SK-N-SH (cell line): ENCODE measurements around the gene GLIPR1L1. TPM values are rescaled to one million over a fixed set of nuclear protein-coding genes. Genes with fewer than 3 reads are reported as not detected.

Experiments
- CTCF ChIA-PET: fragments of 300-600, 350-600 bp; formaldehyde crosslinking; extraction: SDS; loops from one replicate; lab custom pipeline; 2021; lab: Yijun Ruan, JAX
- POLR2A ChIA-PET: fragments of 350-600 bp; sonication (Branson Sonifier 250); formaldehyde crosslinking; extraction: SDS; loops from one replicate; lab custom pipeline; 2020; ENCODE audit warnings: antibody characterized with exemption, inconsistent platforms; lab: Yijun Ruan, JAX
- DNase-seq: peaks from one replicate; pipeline ENCODE4 v3.0.0; 2012
- H2AFZ ChIP-seq: fragments of 200-600 bp; sonication (generic); 2 replicates; pipeline ENCODE4 v1.8.1; 2016; ENCODE audit warnings: antibody characterized with exemption, mild to moderate bottlenecking, low read depth
- H3F3A ChIP-seq: fragments of 200-600 bp; sonication (generic); replicated peaks from 2 replicates; pipeline ENCODE3; 2016; ENCODE audit warnings: antibody characterized with exemption, mild to moderate bottlenecking; ENCODE audit not compliant: insufficient read depth
- H3K27ac ChIP-seq, 2 experiments: fragments of 200-500 bp in 1 of 2; fragments of 200-600 bp in 1 of 2; sonication (Bioruptor generic) in 1 of 2; sonication (generic), shearing (Covaris generic) in 1 of 2; 2 replicates each; pipeline versions ENCODE4 v1.5.1 to v1.6.1; 2014 to 2016; ENCODE audit warnings: low read depth in 2 of 2, inconsistent platforms in 1 of 2, low read length in 1 of 2, mild to moderate bottlenecking in 1 of 2, mixed read lengths in 1 of 2
- H3K27me3 ChIP-seq: fragments of 200-600 bp; sonication (generic), shearing (Covaris generic); 2 replicates; pipeline ENCODE4 v1.6.1; 2016; ENCODE audit warnings: mixed run types; ENCODE audit not compliant: insufficient read depth
- H3K36me3 ChIP-seq, 2 experiments: fragments of 200-500 bp in 1 of 2; fragments of 200-600 bp in 1 of 2; sonication (Bioruptor generic) in 1 of 2; sonication (generic) in 1 of 2; replicated peaks in 1 of 2; 2 replicates each; pipeline versions ENCODE3 to v1.5.1; 2014 to 2016; ENCODE audit warnings: low read length in 1 of 2, mild to moderate bottlenecking in 1 of 2; ENCODE audit not compliant: insufficient read depth in 2 of 2, control insufficient read depth in 1 of 2
- H3K4me1 ChIP-seq, 2 experiments: fragments of 200-500 bp in 1 of 2; fragments of 200-600 bp in 1 of 2; sonication (Bioruptor generic) in 1 of 2; sonication (generic), shearing (Covaris generic) in 1 of 2; 2 replicates each; pipeline versions ENCODE4 v1.5.1 to v1.6.1; 2014 to 2016; ENCODE audit warnings: low read depth in 1 of 2, low read length in 1 of 2, mixed run types in 1 of 2; ENCODE audit not compliant: insufficient read depth in 2 of 2, control insufficient read depth in 1 of 2
- H3K4me2 ChIP-seq: fragments of 200-600 bp; sonication (generic), shearing (Covaris generic); 2 replicates; pipeline ENCODE4 v1.6.1; 2017; ENCODE audit warnings: mixed run types
- H3K4me3 ChIP-seq, 2 experiments: fragments of 200-500 bp in 1 of 2; fragments of 200-600 bp in 1 of 2; sonication (Bioruptor generic) in 1 of 2; sonication (generic), shearing (Covaris generic) in 1 of 2; 2 replicates each; pipeline versions ENCODE4 v1.5.1 to v1.8.1; 2014 to 2016; ENCODE audit warnings: low read depth in 2 of 2, inconsistent platforms in 1 of 2, low read length in 1 of 2, mild to moderate bottlenecking in 1 of 2, mixed read lengths in 1 of 2, moderate library complexity in 1 of 2
- H3K79me2 ChIP-seq: fragments of 200-600 bp; sonication (generic); 2 replicates; pipeline ENCODE4 v1.8.1; 2017; ENCODE audit warnings: mild to moderate bottlenecking; ENCODE audit not compliant: insufficient read depth
- H3K9ac ChIP-seq: fragments of 200-600 bp; sonication (generic); 2 replicates; pipeline ENCODE4 v1.6.1; 2017; ENCODE audit warnings: mixed run types
- H3K9me2 ChIP-seq: fragments of 200-600 bp; sonication (generic); 2 replicates; pipeline ENCODE4 v1.6.1; 2017; ENCODE audit warnings: mixed run types
- H3K9me3 ChIP-seq: fragments of 200-600 bp; sonication (generic); 2 replicates; pipeline ENCODE4 v1.6.1; 2017; ENCODE audit warnings: mixed run types, mild to moderate bottlenecking, moderate library complexity
- H4K20me1 ChIP-seq: fragments of 200-600 bp; sonication (generic); 2 replicates; pipeline ENCODE4 v1.6.1; 2017; ENCODE audit warnings: mild to moderate bottlenecking, mixed run types; ENCODE audit not compliant: insufficient read depth
- CHD2 ChIP-seq: fragments of 150-350 bp; IDR thresholded peaks from 2 replicates; pipeline ENCODE4 v1.6.1; 2018; ENCODE audit warnings: low read length; ENCODE audit not compliant: partially characterized antibody
- EZH2phosphoT487 ChIP-seq: fragments of 200-600 bp; sonication (generic); IDR thresholded peaks from 2 replicates; pipeline ENCODE4 v1.6.1; 2017; ENCODE audit warnings: low read depth, mixed run types, mild to moderate bottlenecking, antibody characterized with exemption, moderate library complexity, borderline replicate concordance
- FOSL2 ChIP-seq: IDR thresholded peaks from 2 replicates; pipeline ENCODE4 v1.4.0; 2012; ENCODE audit warnings: low read depth, mild to moderate bottlenecking, moderate library complexity, borderline replicate concordance
- FOXJ3 ChIP-seq: sonication (generic); formaldehyde crosslinking; IDR thresholded peaks from 2 replicates; pipeline ENCODE4 v1.5.1; 2020; ENCODE audit warnings: mild to moderate bottlenecking, missing genetic modification reagents
- FOXM1 ChIP-seq: IDR thresholded peaks from 2 replicates; pipeline ENCODE4 v1.4.0; 2012; ENCODE audit warnings: low read depth, mild to moderate bottlenecking
- GABPA ChIP-seq: IDR thresholded peaks from 2 replicates; pipeline ENCODE4 v1.4.0; 2012; ENCODE audit warnings: low read depth, mild to moderate bottlenecking
- GATA2 ChIP-seq: sonication (generic); formaldehyde crosslinking; IDR thresholded peaks from 2 replicates; pipeline ENCODE4 v1.5.0; 2020; ENCODE audit warnings: mild to moderate bottlenecking, missing genetic modification reagents
- IRF3 ChIP-seq: fragments of 150-350 bp; IDR thresholded peaks from 2 replicates; pipeline ENCODE4 v1.6.1; 2016; ENCODE audit warnings: mild to moderate bottlenecking, low read depth, low read length
- JUND ChIP-seq: IDR thresholded peaks from 2 replicates; pipeline ENCODE4 v1.4.0; 2012
- MAX ChIP-seq: IDR thresholded peaks from 2 replicates; pipeline ENCODE4 v1.4.0; 2012; ENCODE audit warnings: low read depth
- MXI1 ChIP-seq: IDR thresholded peaks from 2 replicates; pipeline ENCODE4 v1.6.1; 2012; ENCODE audit warnings: mild to moderate bottlenecking, low read depth, low read length, improper control_type of control experiment
- NRF1 ChIP-seq: IDR thresholded peaks from 2 replicates; pipeline ENCODE4 v1.6.1; 2012; ENCODE audit warnings: low read depth, mild to moderate bottlenecking, low read length
- PBX3 ChIP-seq: IDR thresholded peaks from 2 replicates; pipeline ENCODE4; 2012
- POLR2AphosphoS5 ChIP-seq: IDR thresholded peaks from 2 replicates; pipeline ENCODE4 v1.6.1; 2012; ENCODE audit warnings: low read depth, low read length
- RAD21 ChIP-seq: IDR thresholded peaks from 2 replicates; pipeline ENCODE4 v1.6.1; 2012; ENCODE audit warnings: mild to moderate bottlenecking, low read length
- RCOR1 ChIP-seq: fragments of 150-350 bp; IDR thresholded peaks from 2 replicates; pipeline ENCODE4 v1.6.1; 2017; ENCODE audit warnings: antibody characterized with exemption, low read length
- REST ChIP-seq: IDR thresholded peaks from 2 replicates; pipeline ENCODE4 v1.6.1; 2012; ENCODE audit warnings: mild to moderate bottlenecking, low read depth, low read length, moderate library complexity
- RFX5 ChIP-seq: IDR thresholded peaks from 2 replicates; pipeline ENCODE4 v1.6.1; 2012; ENCODE audit warnings: mild to moderate bottlenecking, improper control_type of control experiment, low read length
- RXRA ChIP-seq: IDR thresholded peaks from 2 replicates; pipeline ENCODE4 v1.4.0; 2012; ENCODE audit warnings: low read depth, mild to moderate bottlenecking, borderline replicate concordance
- SIN3A ChIP-seq: IDR thresholded peaks from 2 replicates; pipeline ENCODE4 v1.6.1; 2012; ENCODE audit warnings: low read depth, mild to moderate bottlenecking, low read length, moderate library complexity, borderline replicate concordance
- TCF12 ChIP-seq: IDR thresholded peaks from 2 replicates; pipeline ENCODE4 v1.4.0; 2012
- YY1 ChIP-seq: IDR thresholded peaks from 2 replicates; pipeline ENCODE4 v1.4.0; 2012; ENCODE audit warnings: low read depth, mild to moderate bottlenecking
- WGBS: methylation state at CpG from one replicate; pipeline ENCODE4 v1.1.6; 2017; ENCODE audit warnings: low lambda C conversion rate; 5-methylcytosine and 5-hydroxymethylcytosine counted together
- polyA plus RNA-seq, 3 experiments: library from polyadenylated mRNA; depleted of rRNA; stranded (reverse); fragments of >200 nt; gene quantifications; 2 replicates each; pipeline ENCODE4 v1.2.3, GENCODE V29; 2012

The GLIPR1L1 gene
- polyA plus RNA-seq, 1 of the 3 experiments (the other 2 are of a cell fraction) = not detected

- peaks cover 15% of the 10 kb centered on the region for H3F3A ChIP-seq
- H2AFZ ChIP-seq = no peak overlapping the region; the same call in 1 of the 2 replicates
- ChIA-PET POLR2A (no interaction called here), CTCF (no interaction called here)
- WGBS = 89% methylated on average over 1 of the region's 1 CpG
- DNase-seq = no peak
- H4K20me1 ChIP-seq = no peaks in the 10 kb centered on the region
- no peak overlapping the region for H3K27ac ChIP-seq
- H3K4me3 ChIP-seq = no peak overlapping the region
- TF ChIP-seq RXRA (no peak), RFX5 (no peak), FOXJ3 (CRISPR knock-in tag) (no peak), RAD21 (no peak), TCF12 (no peak), FOXM1 (no peak), EZH2phosphoT487 (no peak), IRF3 (no peak), MXI1 (no peak), CHD2 (no peak), YY1 (no peak), JUND (no peak), RCOR1 (no peak), SIN3A (no peak), GATA2 (CRISPR knock-in tag) (no peak)
- H3K9ac ChIP-seq = no peak overlapping the region
- no peak overlapping the region for H3K4me2 ChIP-seq
- no peaks in the 10 kb centered on the region; the same call in 1 of the 2 replicates for H3K9me2 ChIP-seq
- peaks cover 0 to 3% of the 10 kb centered on the region in 2 experiments; a peak in 2 of 4 replicates for H3K4me1 ChIP-seq
- no peaks in the 10 kb centered on the region for H3K36me3 ChIP-seq
- 0 out of 2 replicates have a peak, but pooled peaks cover 1% of the 10 kb centered on the region for H3K9me3 ChIP-seq
- H3K27me3 ChIP-seq = no peaks in the 10 kb centered on the region
- no peaks in the 10 kb centered on the region for H3K79me2 ChIP-seq
Observed at GRCh38 chr12:75337905-75338304, 3.4 kb downstream of the GLIPR1L1 start.

- CTCF ChIA-PET = interaction anchor here (0.7 to 1.2 kb wide), 2 partner anchors 8 to 49 kb away, joined by 3 to 6 read pairs; partner anchors contain the start of genes GLIPR1L1 and GLIPR1L2
- 90% methylated on average over 5 of the region's 5 CpGs for WGBS
- TF ChIP-seq IRF3 = no peak
- TF ChIP-seq GABPA = no peak
- no peak for TF ChIP-seq REST
- no peak for TF ChIP-seq NRF1
- TF ChIP-seq RAD21 = no peak
- no peak for TF ChIP-seq FOSL2
- TF ChIP-seq YY1 = no peak
- no peak for TF ChIP-seq PBX3
- TF ChIP-seq MXI1 = no peak
- no peak for TF ChIP-seq MAX
- TF ChIP-seq FOXM1 = no peak
- TF ChIP-seq POLR2AphosphoS5 = no peak
- no peak for TF ChIP-seq SIN3A
Observed at GRCh38 chr12:75341873-75342272, 7.4 kb downstream of the GLIPR1L1 start.

More at GRCh38 chr12:75341873-75342272, 7.4 kb downstream of the GLIPR1L1 start:
- Histone ChIP-seq H3K27ac (no peak overlapping the region), H3K27me3 (no peaks in the 10 kb centered on the region), H2AFZ (no peak overlapping the region), H3K9me3 (0 out of 2 replicates have a peak, but pooled peaks cover 3% of the 10 kb centered on the region), H3F3A (peaks cover 10% of the 10 kb centered on the region), H3K4me3 (no peak overlapping the region), H3K79me2 (no peaks in the 10 kb centered on the region), H3K9ac (no peak overlapping the region), H4K20me1 (no peaks in the 10 kb centered on the region), H3K4me1 (no peaks in the 10 kb centered on the region), H3K4me2 (no peak overlapping the region), H3K9me2 (no peaks in the 10 kb centered on the region; the same call in 1 of the 2 replicates), H3K36me3 (no peaks in the 10 kb centered on the region)
- POLR2A ChIA-PET = no interaction called here
- DNase-seq = no peak
